Trophoblast cell (in vitro differentiated cells and primary cell): Measurements from ENCODE around the gene ATP9B.
"Not testable (repeated sequence)": the region's sequence is repeated elsewhere in the genome, so short reads cannot be mapped to it uniquely, and the experiment has no call there.

Experiments used
- DNase-seq, 2 donors: peaks; one replicate each; pipeline ENCODE4 v3.0.0-alpha.2; 2016
- H2AFZ ChIP-seq: 2 replicates; pipeline ENCODE4 v1.6.1; 2013; ENCODE audit warnings: low read length, moderate library complexity, mild to moderate bottlenecking; ENCODE audit not compliant: insufficient read depth, poor library complexity
- H2AK5ac ChIP-seq: 2 replicates; pipeline ENCODE4 v1.6.1; 2013; ENCODE audit warnings: mild to moderate bottlenecking, low read length
- H2BK120ac ChIP-seq: 2 replicates; pipeline ENCODE4 v1.6.1; 2013; ENCODE audit warnings: low read length, mild to moderate bottlenecking, moderate library complexity; ENCODE audit not compliant: insufficient read depth, poor library complexity
- H2BK12ac ChIP-seq: 2 replicates; pipeline ENCODE4 v1.6.1; 2013; ENCODE audit warnings: mild to moderate bottlenecking, low read length, moderate library complexity
- H2BK5ac ChIP-seq: 2 replicates; pipeline ENCODE4 v1.6.1; 2013; ENCODE audit warnings: low read length, low read depth, moderate library complexity, mild to moderate bottlenecking; ENCODE audit not compliant: poor library complexity
- H3K14ac ChIP-seq: 2 replicates; pipeline ENCODE4 v1.6.1; 2013; ENCODE audit warnings: mild to moderate bottlenecking, low read length
- H3K18ac ChIP-seq: 2 replicates; pipeline ENCODE4 v1.6.1; 2013; ENCODE audit warnings: mild to moderate bottlenecking, low read length
- H3K23ac ChIP-seq: 2 replicates; pipeline ENCODE4 v1.6.1; 2013; ENCODE audit warnings: low read length
- H3K27ac ChIP-seq: 2 replicates; pipeline ENCODE4 v1.5.1; 2013; ENCODE audit warnings: low read depth, mild to moderate bottlenecking, inconsistent platforms, low read length, moderate library complexity
- H3K27me3 ChIP-seq: 2 replicates; pipeline ENCODE4 v1.6.1; 2013; ENCODE audit warnings: inconsistent platforms, mild to moderate bottlenecking, low read length, moderate library complexity; ENCODE audit not compliant: insufficient read depth
- H3K36me3 ChIP-seq, 2 experiments: 1 replicate in 1 of 2; 2 replicates in 1 of 2; pipeline ENCODE4 v1.6.1; 2013; ENCODE audit warnings: low read length in 2 of 2, mild to moderate bottlenecking in 2 of 2, moderate library complexity in 1 of 2; ENCODE audit not compliant: insufficient read depth in 2 of 2, control insufficient read depth in 1 of 2
- H3K4ac ChIP-seq: 2 replicates; pipeline ENCODE4 v1.6.1; 2013; ENCODE audit warnings: low read depth, mild to moderate bottlenecking, low read length, moderate library complexity
- H3K4me1 ChIP-seq, 2 experiments: 1 replicate in 1 of 2; 2 replicates in 1 of 2; pipeline ENCODE4 v1.6.1; 2013; ENCODE audit warnings: low read length in 2 of 2, mild to moderate bottlenecking in 2 of 2, moderate library complexity in 1 of 2; ENCODE audit not compliant: insufficient read depth in 2 of 2, control insufficient read depth in 1 of 2
- H3K4me2 ChIP-seq: 2 replicates; pipeline ENCODE4 v1.6.1; 2013; ENCODE audit warnings: inconsistent platforms, mild to moderate bottlenecking, low read length, moderate library complexity
- H3K4me3 ChIP-seq: 2 replicates; pipeline ENCODE4 v1.5.1; 2013; ENCODE audit warnings: mild to moderate bottlenecking, low read depth, low read length, inconsistent platforms
- H3K79me1 ChIP-seq: one replicate; pipeline ENCODE4 v1.6.1; 2013; ENCODE audit warnings: low read length
- H3K79me2 ChIP-seq: 2 replicates; pipeline ENCODE4 v1.6.1; 2013; ENCODE audit warnings: low read length, mild to moderate bottlenecking; ENCODE audit not compliant: control insufficient read depth, insufficient read depth, poor library complexity
- H3K9ac ChIP-seq: 2 replicates; pipeline ENCODE4 v1.6.1; 2013; ENCODE audit warnings: mild to moderate bottlenecking, low read length
- H3K9me3 ChIP-seq: 2 replicates; pipeline ENCODE4 v1.6.1; 2013; ENCODE audit warnings: low read depth, mild to moderate bottlenecking, control low read depth, inconsistent platforms, low read length; ENCODE audit not compliant: insufficient read depth
- H4K12ac ChIP-seq: 2 replicates; pipeline ENCODE4 v1.6.1; 2013; ENCODE audit warnings: low read depth, mild to moderate bottlenecking, low read length, moderate library complexity
- H4K8ac ChIP-seq: 2 replicates; pipeline ENCODE4 v1.6.1; 2013; ENCODE audit warnings: low read depth, mild to moderate bottlenecking, low read length, moderate library complexity
- H4K91ac ChIP-seq: one replicate; pipeline ENCODE4 v1.6.1; 2013; ENCODE audit warnings: low read depth, mild to moderate bottlenecking, low read length, moderate library complexity
- WGBS: extraction: QIAGEN DNeasy Blood & Tissue Kit; methylation state at CpG from one replicate; pipeline ENCODE4 v1.1.7; 2013; ENCODE audit warnings: missing lambda C conversion rate; ENCODE audit not compliant: insufficient read length, insufficient coverage; ENCODE audit errors: extremely low coverage; 5-methylcytosine and 5-hydroxymethylcytosine counted together

ATP9B gene

GRCh38 chr18:79072655-79073054 is 3.5 kb downstream of the ATP9B start:
- H4K12ac ChIP-seq, H4K91ac ChIP-seq, H3K4me3 ChIP-seq, H3K18ac ChIP-seq, H3K4me1 ChIP-seq, H2BK120ac ChIP-seq, H3K27ac ChIP-seq, H2AK5ac ChIP-seq, H3K79me1 ChIP-seq, DNase-seq, H2AFZ ChIP-seq, H2BK5ac ChIP-seq, H3K79me2 ChIP-seq, H3K23ac ChIP-seq, H3K9me3 ChIP-seq, H3K36me3 ChIP-seq, H3K14ac ChIP-seq, H3K27me3 ChIP-seq, H3K4ac ChIP-seq, H4K8ac ChIP-seq, H2BK12ac ChIP-seq, H3K9ac ChIP-seq, H3K4me2 ChIP-seq: not testable (repeated sequence)
- WGBS = no CpG with 5 or more reads among the region's 27 CpGs

- no peak overlapping the region for H3K18ac ChIP-seq
- no peaks in the 10 kb centered on the region for H3K27me3 ChIP-seq
- no peak overlapping the region for H2AFZ ChIP-seq
- peaks cover 0 to 8% of the 10 kb centered on the region in 2 experiments for H3K36me3 ChIP-seq
- no peak overlapping the region for H4K91ac ChIP-seq
- peaks cover 0 to 3% of the 10 kb centered on the region in 2 experiments for H3K4me1 ChIP-seq
- H2BK5ac ChIP-seq = no peak overlapping the region
- H2BK120ac ChIP-seq = no peak overlapping the region
- H2BK12ac ChIP-seq = no peak overlapping the region
- H3K4ac ChIP-seq = no peak overlapping the region
- H4K8ac ChIP-seq = no peak overlapping the region
- H3K4me2 ChIP-seq = no peak overlapping the region
- no peak for DNase-seq
- no peak overlapping the region for H2AK5ac ChIP-seq
- no peaks in the 10 kb centered on the region for H3K79me1 ChIP-seq
- H4K12ac ChIP-seq = no peak overlapping the region
- WGBS = no CpG with 5 or more reads among the region's 1 CpG
- H3K9me3 ChIP-seq = peaks cover 3% of the 10 kb centered on the region
- no peak overlapping the region for H3K9ac ChIP-seq
- H3K79me2 ChIP-seq = no peaks in the 10 kb centered on the region
- H3K27ac ChIP-seq = no peak overlapping the region
- no peak overlapping the region for H3K14ac ChIP-seq
- H3K23ac ChIP-seq = no peak overlapping the region
- H3K4me3 ChIP-seq = no peak overlapping the region
Measured at GRCh38 chr18:79077181-79077580, 8.0 kb downstream of the ATP9B start.

- H3K27ac ChIP-seq, H3K79me1 ChIP-seq, H2AFZ ChIP-seq, H4K8ac ChIP-seq, H2BK12ac ChIP-seq, H3K79me2 ChIP-seq, DNase-seq, H2BK120ac ChIP-seq, H4K91ac ChIP-seq, H3K36me3 ChIP-seq, H3K23ac ChIP-seq, H3K27me3 ChIP-seq, H3K4me3 ChIP-seq, H3K4me2 ChIP-seq, H2AK5ac ChIP-seq, H3K9me3 ChIP-seq, H3K9ac ChIP-seq, H2BK5ac ChIP-seq, H3K18ac ChIP-seq, H3K4ac ChIP-seq, H3K14ac ChIP-seq, H3K4me1 ChIP-seq, H4K12ac ChIP-seq: not testable (repeated sequence)
- WGBS = no CpG with 5 or more reads among the region's 5 CpGs
Measured at GRCh38 chr18:79078791-79079190, 9.6 kb downstream of the ATP9B start.

GRCh38 chr18:79092874-79093273 is 23.7 kb downstream of the ATP9B start:
- Histone ChIP-seq H3K4me2 (no peak overlapping the region), H3K4me1 (no peaks in the 10 kb centered on the region), H3K79me1 (no peaks in the 10 kb centered on the region), H3K18ac (no peak overlapping the region), H2BK12ac (no peak overlapping the region), H3K9me3 (no peaks in the 10 kb centered on the region), H2BK5ac (no peak overlapping the region), H4K12ac (no peak overlapping the region), H3K14ac (no peak overlapping the region), H3K23ac (no peak overlapping the region), H3K27ac (no peak overlapping the region), H2BK120ac (no peak overlapping the region), H2AK5ac (no peak overlapping the region), H3K79me2 (no peaks in the 10 kb centered on the region), H3K9ac (no peak overlapping the region), H4K8ac (no peak overlapping the region), H3K4me3 (no peak overlapping the region), H3K4ac (no peak overlapping the region), H4K91ac (no peak overlapping the region), H2AFZ (no peak overlapping the region), H3K36me3 (no peaks in the 10 kb centered on the region), H3K27me3 (no peaks in the 10 kb centered on the region)
- no CpG with 5 or more reads among the region's 3 CpGs for WGBS
- no peak for DNase-seq
